Gastroesophageal sphincter (tissue), 3 donors: Measurements from ENCODE around the gene PRKG1.

ENCODE experiments used
- POLR2AphosphoS5 ChIP-seq: sonication (generic); formaldehyde crosslinking; IDR thresholded peaks from one replicate; pipeline ENCODE4 v1.6.1; 2017; ENCODE audit warnings: antibody characterized with exemption
- TF ChIP-seq, protein P1 (sequence below), 4 experiments: fragments of 200-600 bp in 2 of 4; fragments of 450-650 bp in 2 of 4; sonication (generic) in 1 of 4; IDR thresholded peaks; one replicate each; pipeline ENCODE4 v1.5.1; 2017 to 2019; ENCODE audit warnings: antibody characterized with exemption in 4 of 4, mild to moderate bottlenecking in 2 of 4, moderate library complexity in 2 of 4

GRCh38 chr10:51649064-51649463 lies 574.8 kb downstream of the PRKG1 start:
- TF ChIP-seq POLR2AphosphoS5: no peak
- TF ChIP-seq, protein P1, sequence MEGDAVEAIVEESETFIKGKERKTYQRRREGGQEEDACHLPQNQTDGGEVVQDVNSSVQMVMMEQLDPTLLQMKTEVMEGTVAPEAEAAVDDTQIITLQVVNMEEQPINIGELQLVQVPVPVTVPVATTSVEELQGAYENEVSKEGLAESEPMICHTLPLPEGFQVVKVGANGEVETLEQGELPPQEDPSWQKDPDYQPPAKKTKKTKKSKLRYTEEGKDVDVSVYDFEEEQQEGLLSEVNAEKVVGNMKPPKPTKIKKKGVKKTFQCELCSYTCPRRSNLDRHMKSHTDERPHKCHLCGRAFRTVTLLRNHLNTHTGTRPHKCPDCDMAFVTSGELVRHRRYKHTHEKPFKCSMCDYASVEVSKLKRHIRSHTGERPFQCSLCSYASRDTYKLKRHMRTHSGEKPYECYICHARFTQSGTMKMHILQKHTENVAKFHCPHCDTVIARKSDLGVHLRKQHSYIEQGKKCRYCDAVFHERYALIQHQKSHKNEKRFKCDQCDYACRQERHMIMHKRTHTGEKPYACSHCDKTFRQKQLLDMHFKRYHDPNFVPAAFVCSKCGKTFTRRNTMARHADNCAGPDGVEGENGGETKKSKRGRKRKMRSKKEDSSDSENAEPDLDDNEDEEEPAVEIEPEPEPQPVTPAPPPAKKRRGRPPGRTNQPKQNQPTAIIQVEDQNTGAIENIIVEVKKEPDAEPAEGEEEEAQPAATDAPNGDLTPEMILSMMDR (IDR thresholded peaks at IDR 0.05): no peak
